ENCODE results near the gene PADI6. TPM values are rescaled to one million over a fixed set of nuclear protein-coding genes. Genes with fewer than 3 reads are reported as not detected.

The PADI6 gene
- total RNA-seq (not detected), polyA plus RNA-seq (not detected), total RNA-seq (not detected)

DNA sequence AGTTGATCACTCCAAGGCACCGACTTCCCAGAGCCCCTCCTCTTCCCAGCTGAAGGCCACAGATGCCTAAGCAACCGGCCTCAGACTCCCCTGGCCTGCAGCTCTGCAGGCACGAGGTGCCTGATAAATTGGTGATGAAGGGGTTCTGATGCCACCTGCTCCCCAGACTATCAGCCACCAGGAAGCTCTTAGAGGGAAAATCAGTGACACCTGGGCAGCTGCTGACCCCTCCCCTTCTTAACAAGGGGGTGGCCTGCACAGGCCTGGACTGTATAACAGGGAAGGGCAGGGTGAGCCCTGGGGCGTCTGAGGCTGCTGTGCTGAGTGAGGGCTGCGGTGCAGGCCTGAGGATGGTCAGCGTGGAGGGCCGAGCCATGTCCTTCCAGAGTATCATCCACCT is at the start of gene PADI6:
Gene PADI6, plus strand, starts transcription at position 301 of the 400 bp plus-strand sequence. Its CDS starts 50 bp downstream, at position 351.
- Histone ChIP-seq H3K27ac (ENCODE audit: low read depth, low read length) (no peak within 1 kb of the TSS), H3K9me3 (ENCODE audit: control insufficient read depth in 2 of 3, low read length in 3 of 3) (no peaks in the 10 kb centered on the region), H3K4me3 (ENCODE audit: low read length) (no peak within 1 kb of the TSS), H3K4me1 (ENCODE audit: control insufficient read depth in 2 of 2, insufficient read depth in 2 of 2, low read length in 2 of 2) (no peaks in the 10 kb centered on the region), H3K36me3 (ENCODE audit: control insufficient read depth in 2 of 3, insufficient read depth in 3 of 3, low read length in 3 of 3) (no peaks in the 10 kb centered on the region), H3K27me3 (ENCODE audit: control insufficient read depth in 2 of 2, insufficient read depth in 2 of 2, low read length in 2 of 2) (no peaks in the 10 kb centered on the region)
- DNase-seq (no peak), ATAC-seq (no peak)
- Mint-ChIP-seq H3K27ac (no peak within 1 kb of the TSS), H3K4me3 (no peak within 1 kb of the TSS), H3K27me3 (peaks cover 0 to 3% (median 0%) of the 10 kb centered on the region in 5 donors), H3K4me1 (no peaks in the 10 kb centered on the region), H3K36me3 (no peaks in the 10 kb centered on the region), H3K9me3 (no peaks in the 10 kb centered on the region)
- POLR2A ChIA-PET = no interaction called here
- CTCF ChIA-PET = no interaction called here
- intact Hi-C loops (cut with micrococcal nuclease) = no loop called here

DNA sequence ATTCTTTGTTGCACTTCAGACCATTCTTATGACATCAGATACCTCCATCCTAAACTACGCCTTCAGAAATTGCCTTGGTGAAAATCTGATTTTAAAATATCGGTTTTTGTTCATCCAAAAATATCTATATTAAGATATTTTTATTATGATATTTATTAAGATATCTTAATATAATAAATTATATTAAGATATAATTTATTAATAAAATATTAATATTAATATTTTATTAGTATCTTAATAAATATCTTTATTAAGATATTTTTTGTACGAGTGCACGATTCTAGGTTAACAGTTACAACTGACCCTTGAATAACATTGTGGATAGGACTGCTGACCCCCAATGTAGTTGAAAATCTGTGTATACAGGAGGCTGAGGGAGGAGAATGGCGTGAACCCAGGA is 43.1 kb upstream of the PADI6 start:
- ChIA-PET POLR2A (no interaction called here), CTCF (interaction anchor here (0.7 kb wide), 1 partner anchor 106 kb away, joined by 6 read pairs; no protein-coding TSS in a partner anchor)

DNA sequence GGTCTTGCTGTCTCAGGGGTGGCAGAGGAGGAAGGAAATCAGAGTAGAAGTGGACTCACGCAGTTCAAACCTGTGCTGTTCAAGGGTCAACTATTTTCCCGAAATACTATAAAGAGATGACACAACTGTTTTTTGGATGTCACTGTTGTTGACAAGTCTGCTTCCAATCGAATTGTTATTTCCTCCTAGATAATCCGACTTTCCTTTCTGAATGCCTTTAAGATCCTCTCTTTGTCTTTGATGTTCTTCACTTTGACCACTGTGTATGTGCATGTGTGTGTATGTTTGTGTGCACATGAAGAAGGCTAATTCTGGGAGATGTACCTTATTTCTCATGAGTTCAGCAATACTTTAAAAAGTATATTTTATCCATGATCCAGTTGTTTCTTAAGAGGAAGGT is 42.4 kb upstream of the PADI6 start:
- Histone ChIP-seq H3K36me3 (ENCODE audit: control insufficient read depth in 2 of 3, insufficient read depth in 3 of 3, low read length in 3 of 3) (no peaks in the 10 kb centered on the region), H3K4me1 (ENCODE audit: control insufficient read depth in 2 of 2, insufficient read depth in 2 of 2, low read length in 2 of 2) (no peaks in the 10 kb centered on the region), H3K9me3 (ENCODE audit: control insufficient read depth in 2 of 3, low read length in 3 of 3) (no peaks in the 10 kb centered on the region), H3K27me3 (ENCODE audit: control insufficient read depth in 2 of 2, insufficient read depth in 2 of 2, low read length in 2 of 2) (no peaks in the 10 kb centered on the region), H3K27ac (ENCODE audit: low read depth, low read length) (no peak overlapping the region), H3K4me3 (ENCODE audit: low read length) (no peak overlapping the region)
- Mint-ChIP-seq H3K4me1 (no peaks in the 10 kb centered on the region), H3K27ac (no peak overlapping the region), H3K27me3 (peaks cover 10 to 19% (median 13%) of the 10 kb centered on the region in 5 donors), H3K4me3 (no peak overlapping the region), H3K36me3 (peaks cover 0 to 7% (median 0%) of the 10 kb centered on the region in 5 donors), H3K9me3 (peaks cover 0 to 15% (median 3%) of the 10 kb centered on the region in 11 donors)
- no peak for DNase-seq
- ATAC-seq = no peak
- intact Hi-C loops (cut with micrococcal nuclease) = no loop called here
- ChIA-PET POLR2A (no interaction called here), CTCF (interaction anchor here (0.7 kb wide), 1 partner anchor 11 kb away, joined by 4 read pairs; no protein-coding TSS in a partner anchor)

More for the DNA sequence above, 43.1 kb upstream of the PADI6 start:
- Histone ChIP-seq H3K4me3 (ENCODE audit: low read length) (no peak overlapping the region), H3K4me1 (ENCODE audit: control insufficient read depth in 2 of 2, insufficient read depth in 2 of 2, low read length in 2 of 2) (no peaks in the 10 kb centered on the region), H3K27ac (ENCODE audit: low read depth, low read length) (no peak overlapping the region), H3K27me3 (ENCODE audit: control insufficient read depth in 2 of 2, insufficient read depth in 2 of 2, low read length in 2 of 2) (no peaks in the 10 kb centered on the region), H3K36me3 (ENCODE audit: control insufficient read depth in 2 of 3, insufficient read depth in 3 of 3, low read length in 3 of 3) (no peaks in the 10 kb centered on the region), H3K9me3 (ENCODE audit: control insufficient read depth in 2 of 3, low read length in 3 of 3) (no peaks in the 10 kb centered on the region)
- H3K4me3 Mint-ChIP-seq = no peak overlapping the region
- no peak overlapping the region for H3K27ac Mint-ChIP-seq
- DNase-seq (no peak), ATAC-seq (no peak)
- H3K27me3 Mint-ChIP-seq = peaks cover 10 to 19% (median 12%) of the 10 kb centered on the region in 5 donors
- no peaks in the 10 kb centered on the region for H3K4me1 Mint-ChIP-seq
- intact Hi-C loops (cut with micrococcal nuclease) = no loop called here
- H3K36me3 Mint-ChIP-seq = peaks cover 0 to 9% (median 0%) of the 10 kb centered on the region in 5 donors
- peaks cover 0 to 15% (median 5%) of the 10 kb centered on the region in 11 donors for H3K9me3 Mint-ChIP-seq

DNA sequence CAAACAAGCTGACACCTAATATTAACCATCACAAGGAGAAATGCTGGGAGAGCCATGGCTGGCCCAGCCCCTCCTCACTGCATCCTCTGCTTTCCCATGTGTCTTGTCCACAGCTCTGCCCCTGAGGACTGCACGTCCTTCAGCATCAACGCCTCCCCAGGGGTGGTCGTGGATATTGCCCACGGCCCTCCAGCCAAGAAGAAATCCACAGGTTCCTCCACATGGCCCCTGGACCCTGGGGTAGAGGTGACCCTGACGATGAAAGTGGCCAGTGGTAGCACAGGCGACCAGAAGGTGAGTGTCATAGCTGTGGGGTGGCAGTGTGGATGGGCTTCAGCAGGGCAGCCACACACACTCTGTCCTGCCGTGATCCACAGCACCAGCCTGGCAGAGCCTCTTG is 41.1 kb upstream of the PADI6 start:
- Histone ChIP-seq H3K4me1 (ENCODE audit: control insufficient read depth in 2 of 2, insufficient read depth in 2 of 2, low read length in 2 of 2) (no peaks in the 10 kb centered on the region), H3K27me3 (ENCODE audit: control insufficient read depth in 2 of 2, insufficient read depth in 2 of 2, low read length in 2 of 2) (no peaks in the 10 kb centered on the region), H3K4me3 (ENCODE audit: low read length) (no peak overlapping the region), H3K27ac (ENCODE audit: low read depth, low read length) (no peak overlapping the region), H3K9me3 (ENCODE audit: control insufficient read depth in 2 of 3, low read length in 3 of 3) (no peaks in the 10 kb centered on the region), H3K36me3 (ENCODE audit: control insufficient read depth in 2 of 3, insufficient read depth in 3 of 3, low read length in 3 of 3) (no peaks in the 10 kb centered on the region)
- Mint-ChIP-seq H3K4me3 (no peak overlapping the region), H3K27ac (no peak overlapping the region), H3K4me1 (peaks cover 0 to under 1% (median 0%) of the 10 kb centered on the region in 7 donors), H3K36me3 (peaks cover 0 to 4% (median 0%) of the 10 kb centered on the region in 5 donors), H3K27me3 (peaks cover 10 to 24% (median 16%) of the 10 kb centered on the region in 5 donors), H3K9me3 (peaks cover 0 to 11% (median 0%) of the 10 kb centered on the region in 11 donors)
- DNase-seq (no peak), ATAC-seq (no peak)
- ChIA-PET CTCF (interaction anchor here (0.8 kb wide), 1 partner anchor 73 kb away, joined by 3 read pairs; no protein-coding TSS in a partner anchor), POLR2A (no interaction called here)
- intact Hi-C loops (cut with micrococcal nuclease) = no loop called here

DNA sequence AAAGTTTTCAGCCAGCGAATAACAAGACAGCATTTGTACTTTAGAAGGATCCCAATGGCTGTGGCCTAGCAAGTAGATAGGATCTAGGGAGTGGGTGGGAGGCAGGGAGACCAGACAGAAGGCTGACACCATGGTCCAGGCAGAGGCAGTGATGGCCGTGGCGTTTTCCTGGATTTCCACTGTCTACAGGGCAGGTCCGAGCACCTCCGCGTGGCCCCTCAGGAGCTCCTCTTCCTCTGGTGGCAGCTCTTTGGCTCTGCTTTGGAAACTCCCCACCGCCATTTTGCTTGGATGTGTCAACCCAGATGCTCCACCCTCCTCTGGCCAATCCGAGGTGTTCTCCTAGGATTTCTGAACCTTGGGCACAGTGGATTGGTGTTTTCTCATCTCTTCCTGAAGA is 38.9 kb upstream of the PADI6 start:
- H3K27me3 ChIP-seq (ENCODE audit: control insufficient read depth in 2 of 2, insufficient read depth in 2 of 2, low read length in 2 of 2) = no peaks in the 10 kb centered on the region
- no peaks in the 10 kb centered on the region for H3K9me3 ChIP-seq (ENCODE audit: control insufficient read depth in 2 of 3, low read length in 3 of 3)
- DNase-seq (no peak), ATAC-seq (no peak)
- no peak overlapping the region for H3K27ac ChIP-seq (ENCODE audit: low read depth, low read length)
- Mint-ChIP-seq H3K9me3 (peaks cover 0 to 11% (median 0%) of the 10 kb centered on the region in 11 donors), H3K4me3 (no peak overlapping the region), H3K27ac (no peak overlapping the region), H3K27me3 (peaks cover 8 to 35% (median 16%) of the 10 kb centered on the region in 5 donors), H3K36me3 (peaks cover 0 to 4% (median 0%) of the 10 kb centered on the region in 5 donors), H3K4me1 (peaks cover 0 to 5% (median 0%) of the 10 kb centered on the region in 7 donors)
- POLR2A ChIA-PET = no interaction called here
- intact Hi-C loops (cut with micrococcal nuclease) = no loop called here
- H3K4me3 ChIP-seq (ENCODE audit: low read length) = no peak overlapping the region
- H3K4me1 ChIP-seq (ENCODE audit: control insufficient read depth in 2 of 2, insufficient read depth in 2 of 2, low read length in 2 of 2) = no peaks in the 10 kb centered on the region
- CTCF ChIA-PET = no interaction called here
- no peaks in the 10 kb centered on the region for H3K36me3 ChIP-seq (ENCODE audit: control insufficient read depth in 2 of 3, insufficient read depth in 3 of 3, low read length in 3 of 3)

DNA sequence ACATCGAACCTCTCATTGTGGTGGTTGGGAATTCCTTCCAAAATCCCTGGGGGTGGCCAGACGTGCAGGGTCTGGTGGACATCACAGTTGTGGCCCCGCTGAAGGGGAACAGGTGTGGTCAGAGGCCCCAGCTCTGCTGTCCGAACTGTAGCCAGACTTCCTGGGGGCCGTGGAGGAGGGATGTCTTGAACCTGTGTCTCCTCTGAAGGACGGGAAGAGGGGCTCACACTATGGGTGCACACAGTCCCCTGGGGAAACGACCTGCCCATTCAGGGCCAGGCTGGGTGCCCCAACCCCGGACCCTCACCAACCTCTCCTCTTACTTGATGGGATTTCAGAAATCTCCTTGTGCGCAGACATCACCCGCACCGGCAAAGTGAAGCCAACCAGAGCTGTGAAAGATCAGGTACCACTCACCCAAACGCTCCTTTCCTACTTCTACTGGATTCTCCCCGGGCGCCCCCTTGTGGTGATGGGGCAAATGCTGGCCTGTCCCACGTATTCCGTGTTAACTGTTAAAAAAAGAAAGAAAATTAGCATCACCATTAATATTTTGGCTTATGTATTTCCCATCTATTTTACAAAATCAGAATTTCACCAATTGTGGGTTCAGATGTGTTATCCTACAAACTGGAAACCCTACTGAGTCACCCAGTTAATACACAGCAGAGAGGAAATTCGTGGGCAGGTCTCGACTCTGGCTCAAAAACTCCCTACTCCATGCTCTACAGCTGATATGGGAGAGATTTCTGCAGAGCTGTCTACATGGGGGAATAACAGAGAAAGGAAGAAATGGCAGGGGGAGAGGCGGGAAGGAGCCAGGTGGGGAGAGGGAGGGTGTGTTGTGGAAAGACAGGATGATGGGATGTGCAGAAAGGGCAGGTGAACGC is 35.9 kb upstream of the PADI6 start:
- ChIA-PET POLR2A (interaction anchor here (0.6 kb wide), 1 partner anchor 29 kb away, joined by 3 read pairs; no protein-coding TSS in a partner anchor), CTCF (interaction anchor here (0.5 to 1.9 kb wide), 5 partner anchors 13 to 473 kb away, joined by 3 to 5 read pairs (median 3); no protein-coding TSS in a partner anchor)
- H3K4me3 Mint-ChIP-seq = no peak overlapping the region
- H3K4me3 ChIP-seq (ENCODE audit: low read length) = no peak overlapping the region
- no peaks in the 10 kb centered on the region for H3K9me3 ChIP-seq (ENCODE audit: control insufficient read depth in 2 of 3, low read length in 3 of 3)
- no peaks in the 10 kb centered on the region for H3K27me3 ChIP-seq (ENCODE audit: control insufficient read depth in 2 of 2, insufficient read depth in 2 of 2, low read length in 2 of 2)
- H3K27ac ChIP-seq (ENCODE audit: low read depth, low read length) = no peak overlapping the region
- no peaks in the 10 kb centered on the region for H3K36me3 ChIP-seq (ENCODE audit: control insufficient read depth in 2 of 3, insufficient read depth in 3 of 3, low read length in 3 of 3)
- peaks cover 5 to 33% (median 16%) of the 10 kb centered on the region in 5 donors for H3K27me3 Mint-ChIP-seq
- ATAC-seq (peak; percentile 57), DNase-seq (peak in 8 of 9 donors; percentile 37 to 71 (median 56))
- H3K4me1 ChIP-seq (ENCODE audit: control insufficient read depth in 2 of 2, insufficient read depth in 2 of 2, low read length in 2 of 2) = no peaks in the 10 kb centered on the region
- H3K4me1 Mint-ChIP-seq = peaks cover 0 to 5% (median 0%) of the 10 kb centered on the region in 7 donors
- peaks cover 0 to 4% (median 0%) of the 10 kb centered on the region in 5 donors for H3K36me3 Mint-ChIP-seq
- intact Hi-C loops (cut with micrococcal nuclease) = loop anchor here (1.0 to 5.0 kb wide), 3 partner anchors 70 to 211 kb away; no protein-coding TSS in a partner anchor
- peaks cover 0 to 11% (median 0%) of the 10 kb centered on the region in 11 donors for H3K9me3 Mint-ChIP-seq
- H3K27ac Mint-ChIP-seq = no peak overlapping the region

Measured in naive thymus-derived CD4-positive, alpha-beta T cell (primary cell).